Measurements from ENCODE around the gene MANBA.

GRCh38 chr4:102598762-102599374 lies 161.9 kb downstream of the MANBA start:
- TF ChIP-seq, protein P1, sequence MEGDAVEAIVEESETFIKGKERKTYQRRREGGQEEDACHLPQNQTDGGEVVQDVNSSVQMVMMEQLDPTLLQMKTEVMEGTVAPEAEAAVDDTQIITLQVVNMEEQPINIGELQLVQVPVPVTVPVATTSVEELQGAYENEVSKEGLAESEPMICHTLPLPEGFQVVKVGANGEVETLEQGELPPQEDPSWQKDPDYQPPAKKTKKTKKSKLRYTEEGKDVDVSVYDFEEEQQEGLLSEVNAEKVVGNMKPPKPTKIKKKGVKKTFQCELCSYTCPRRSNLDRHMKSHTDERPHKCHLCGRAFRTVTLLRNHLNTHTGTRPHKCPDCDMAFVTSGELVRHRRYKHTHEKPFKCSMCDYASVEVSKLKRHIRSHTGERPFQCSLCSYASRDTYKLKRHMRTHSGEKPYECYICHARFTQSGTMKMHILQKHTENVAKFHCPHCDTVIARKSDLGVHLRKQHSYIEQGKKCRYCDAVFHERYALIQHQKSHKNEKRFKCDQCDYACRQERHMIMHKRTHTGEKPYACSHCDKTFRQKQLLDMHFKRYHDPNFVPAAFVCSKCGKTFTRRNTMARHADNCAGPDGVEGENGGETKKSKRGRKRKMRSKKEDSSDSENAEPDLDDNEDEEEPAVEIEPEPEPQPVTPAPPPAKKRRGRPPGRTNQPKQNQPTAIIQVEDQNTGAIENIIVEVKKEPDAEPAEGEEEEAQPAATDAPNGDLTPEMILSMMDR (IDR thresholded peaks at IDR 0.05): no peak
- no peak for TF ChIP-seq ZFX (IDR thresholded peaks at IDR 0.05; ENCODE audit: borderline replicate concordance)

Measured in 22Rv1 (cell line).